A549 (cell line): ENCODE data around the gene NIT1. TPM values are rescaled to one million over a fixed set of nuclear protein-coding genes. Genes with fewer than 3 reads are reported as not detected.

ENCODE experiments used
- ATAC-seq, 2 experiments: fragments of 200-7000 bp in 1 of 2; fragments of >200 bp in 1 of 2; cut with Nextera tagmentation in 1 of 2; cut with Tn5 transposase in 1 of 2; 3 replicates each; pipeline versions ENCODE4 v1.8.0 to v1.9.1; 2018 to 2020; ENCODE audit warnings: mild to moderate bottlenecking in 1 of 2, moderate library complexity in 1 of 2
- CTCF ChIA-PET: fragments of 300-600 bp; sonication (Branson Sonifier 250); formaldehyde crosslinking; extraction: SDS; loops from one replicate; lab custom pipeline; 2021; ENCODE audit warnings: antibody characterized with exemption, inconsistent platforms; lab: Yijun Ruan, JAX
- POLR2A ChIA-PET: fragments of 350-600 bp; formaldehyde crosslinking; extraction: SDS; loops from one replicate; lab custom pipeline; 2021; ENCODE audit warnings: antibody characterized with exemption, inconsistent platforms; lab: Yijun Ruan, JAX
- DNase-seq, 2 experiments: peaks; one replicate each; pipeline versions ENCODE4 v3.0.0 to v3.0.0-alpha.2; 2011 to 2016; ENCODE audit warnings: low read depth in 1 of 2, low spot score in 1 of 2
- FAIRE-seq: peaks from 2 replicates; lab custom pipeline; 2011; peaks lifted over from hg19 to GRCh38; lab: Jason Lieb, UNC
- H3K27ac ChIP-seq, 2 experiments: fragments of >200 bp; sonication (Bioruptor Twin); formaldehyde crosslinking; 3 replicates each; pipeline ENCODE4 v1.5.1; 2016 to 2017
- H3K4me1 ChIP-seq: fragments of >200 bp; sonication (Bioruptor Twin); formaldehyde crosslinking; 3 replicates; pipeline ENCODE4 v1.6.1; 2016
- H3K4me2 ChIP-seq: fragments of >200 bp; sonication (Bioruptor Twin); formaldehyde crosslinking; 3 replicates; pipeline ENCODE4 v1.6.1; 2016
- H3K4me3 ChIP-seq: fragments of >200 bp; sonication (Bioruptor Twin); formaldehyde crosslinking; 3 replicates; pipeline ENCODE4 v1.5.1; 2016
- H3K9me3 ChIP-seq: fragments of >200 bp; sonication (Bioruptor Twin); formaldehyde crosslinking; 3 replicates; pipeline ENCODE4 v1.6.1; 2016
- CBX2 ChIP-seq: fragments of 200-600 bp; sonication (generic); IDR thresholded peaks from 2 replicates; pipeline ENCODE4 v1.6.1; 2016; ENCODE audit warnings: low read depth, mild to moderate bottlenecking, borderline replicate concordance
- CEBPB ChIP-seq, 2 experiments: fragments of >200 bp in 1 of 2; sonication (Bioruptor Twin) in 1 of 2; formaldehyde crosslinking in 1 of 2; IDR thresholded peaks; 2 replicates each; pipeline ENCODE4 v1.6.1; 2012 to 2016
- CHD2 ChIP-seq: fragments of 150-350 bp; IDR thresholded peaks from 2 replicates; pipeline ENCODE4 v1.6.1; 2014; ENCODE audit warnings: low read length; ENCODE audit not compliant: partially characterized antibody
- CHD4 ChIP-seq: fragments of 200-600 bp; sonication (generic); IDR thresholded peaks from 2 replicates; pipeline ENCODE4 v1.6.1; 2016; ENCODE audit warnings: antibody characterized with exemption, mild to moderate bottlenecking, borderline replicate concordance
- EHF ChIP-seq: fragments of 250-450 bp; sonication (Bioruptor Pico); IDR thresholded peaks from 2 replicates; pipeline ENCODE4 v1.5.0; 2020; ENCODE audit warnings: mild to moderate bottlenecking
- EHMT2 ChIP-seq: fragments of 200-600 bp; sonication (generic); IDR thresholded peaks from 2 replicates; pipeline ENCODE4 v1.6.1; 2016; ENCODE audit warnings: antibody characterized with exemption, low read depth, mild to moderate bottlenecking, moderate library complexity
- ELK1 ChIP-seq: fragments of 150-350 bp; IDR thresholded peaks from 2 replicates; pipeline ENCODE4 v1.6.1; 2014; ENCODE audit warnings: low read depth, mild to moderate bottlenecking, low read length
- FOSB ChIP-seq: fragments of 250-450 bp; sonication (Bioruptor Pico); IDR thresholded peaks from 2 replicates; pipeline ENCODE4 v1.5.0; 2020; ENCODE audit warnings: mild to moderate bottlenecking, moderate library complexity
- GATA3 ChIP-seq: IDR thresholded peaks from 2 replicates; pipeline ENCODE4 v1.6.1; 2012; ENCODE audit warnings: borderline replicate concordance
- HOXA7 ChIP-seq: fragments of 250-450 bp; sonication (Bioruptor Pico); IDR thresholded peaks from 2 replicates; pipeline ENCODE4 v1.5.0; 2020; ENCODE audit warnings: mild to moderate bottlenecking, moderate library complexity
- JUNB ChIP-seq: fragments of >200 bp; sonication (Bioruptor Twin); formaldehyde crosslinking; IDR thresholded peaks from 2 replicates; pipeline ENCODE4 v1.6.1; 2016
- KDM1A ChIP-seq: fragments of 200-600 bp; sonication (generic); IDR thresholded peaks from 2 replicates; pipeline ENCODE4 v1.6.1; 2016; ENCODE audit warnings: low read depth, mild to moderate bottlenecking
- KDM5A ChIP-seq: fragments of 200-600 bp; sonication (generic); IDR thresholded peaks from 2 replicates; pipeline ENCODE4 v1.6.1; 2016; ENCODE audit warnings: antibody characterized with exemption, mild to moderate bottlenecking
- MAX ChIP-seq: IDR thresholded peaks from 2 replicates; pipeline ENCODE4 v1.6.1; 2012
- MAZ ChIP-seq: fragments of 150-350 bp; IDR thresholded peaks from 2 replicates; pipeline ENCODE4 v1.6.1; 2014; ENCODE audit warnings: antibody characterized with exemption, low read depth, low read length, borderline replicate concordance
- MYC ChIP-seq: IDR thresholded peaks from 2 replicates; pipeline ENCODE4 v1.6.1; 2012; ENCODE audit warnings: mild to moderate bottlenecking, inconsistent platforms, low read length, improper control_type of control experiment, borderline replicate concordance
- PBX3 ChIP-seq: IDR thresholded peaks from 2 replicates; pipeline ENCODE4 v1.6.1; 2012
- PHF8 ChIP-seq: fragments of 200-600 bp; sonication (generic); IDR thresholded peaks from 2 replicates; pipeline ENCODE4 v1.6.1; 2016; ENCODE audit warnings: low read depth, mild to moderate bottlenecking, antibody characterized with exemption, moderate library complexity, borderline replicate concordance
- POLR2A ChIP-seq: IDR thresholded peaks from 2 replicates; pipeline ENCODE4 v1.6.1; 2012; ENCODE audit warnings: mild to moderate bottlenecking, low read length
- POLR2AphosphoS2 ChIP-seq: conservative IDR thresholded peaks from 2 replicates; pipeline ENCODE4 v1.6.1; 2012; ENCODE audit warnings: low read length, improper control_type of control experiment, inconsistent platforms
- RAD21 ChIP-seq, 2 experiments: fragments of >200 bp in 1 of 2; sonication (Bioruptor Twin) in 1 of 2; formaldehyde crosslinking in 1 of 2; IDR thresholded peaks in 1 of 2; conservative IDR thresholded peaks in 1 of 2; 2 replicates in 1 of 2; 3 replicates in 1 of 2; pipeline ENCODE4 v1.6.1; 2012 to 2018; ENCODE audit warnings: inconsistent platforms in 1 of 2
- RARB ChIP-seq: fragments of 250-450 bp; sonication (Bioruptor Pico); IDR thresholded peaks from 2 replicates; pipeline ENCODE4 v1.8.0; 2021; ENCODE audit warnings: mild to moderate bottlenecking, moderate library complexity
- RCOR1 ChIP-seq: fragments of 150-350 bp; IDR thresholded peaks from 2 replicates; pipeline ENCODE4 v1.6.1; 2014; ENCODE audit warnings: antibody characterized with exemption, low read length, low read depth
- REST ChIP-seq: fragments of 200-600 bp; sonication (generic); IDR thresholded peaks from 2 replicates; pipeline ENCODE4 v1.6.1; 2016; ENCODE audit warnings: antibody characterized with exemption, mild to moderate bottlenecking, moderate library complexity
- RFX5 ChIP-seq: fragments of 450-650 bp; IDR thresholded peaks from 2 replicates; pipeline ENCODE4 v1.7.1; 2014; ENCODE audit warnings: antibody characterized with exemption, mild to moderate bottlenecking, moderate library complexity
- RNF2 ChIP-seq: fragments of 200-600 bp; sonication (generic); IDR thresholded peaks from 2 replicates; pipeline ENCODE4 v1.6.1; 2016; ENCODE audit warnings: low read depth, mild to moderate bottlenecking, antibody characterized with exemption, moderate library complexity, borderline replicate concordance
- SMC3 ChIP-seq: fragments of >200 bp; sonication (Bioruptor Twin); formaldehyde crosslinking; IDR thresholded peaks from 3 replicates; pipeline ENCODE4 v1.6.1; 2018; ENCODE audit warnings: inconsistent platforms
- ZSCAN20 ChIP-seq: fragments of 250-450 bp; sonication (Bioruptor Pico); IDR thresholded peaks from 2 replicates; pipeline ENCODE4 v1.8.0; 2022; ENCODE audit warnings: mild to moderate bottlenecking, moderate library complexity
- WGBS: methylation state at CpG from one replicate; pipeline ENCODE4 v1.1.6; 2017; ENCODE audit errors: missing lambda C conversion rate; 5-methylcytosine and 5-hydroxymethylcytosine counted together
- polyA plus RNA-seq, 4 experiments: library from polyadenylated mRNA; depleted of rRNA in 3 of 4; stranded (reverse); fragments of >200 nt; fragmentation: RNase III in 1 of 4; extraction: RNeasy Plus Mini Kit Qiagen cat#74134 plus additional on column Dnase treatment in 1 of 4; gene quantifications; 2 replicates in 3 of 4; 3 replicates in 1 of 4; pipeline ENCODE4 v1.2.3, GENCODE V29; 2011 to 2017
- TF ChIP-seq, protein P1 (sequence below): fragments of >200 bp; sonication (Bioruptor Twin); formaldehyde crosslinking; IDR thresholded peaks from 3 replicates; pipeline ENCODE4 v1.6.1; 2016
- TF ChIP-seq, protein P2 (sequence below): fragments of 250-450 bp; sonication (Bioruptor Pico); IDR thresholded peaks from 2 replicates; pipeline ENCODE4 v1.5.0; 2020; ENCODE audit warnings: low read depth, mild to moderate bottlenecking, moderate library complexity

Gene NIT1
- polyA plus RNA-seq, 2 of the 4 experiments (the other 2 are of a cell fraction): 29.9 to 44.5 TPM

DNA sequence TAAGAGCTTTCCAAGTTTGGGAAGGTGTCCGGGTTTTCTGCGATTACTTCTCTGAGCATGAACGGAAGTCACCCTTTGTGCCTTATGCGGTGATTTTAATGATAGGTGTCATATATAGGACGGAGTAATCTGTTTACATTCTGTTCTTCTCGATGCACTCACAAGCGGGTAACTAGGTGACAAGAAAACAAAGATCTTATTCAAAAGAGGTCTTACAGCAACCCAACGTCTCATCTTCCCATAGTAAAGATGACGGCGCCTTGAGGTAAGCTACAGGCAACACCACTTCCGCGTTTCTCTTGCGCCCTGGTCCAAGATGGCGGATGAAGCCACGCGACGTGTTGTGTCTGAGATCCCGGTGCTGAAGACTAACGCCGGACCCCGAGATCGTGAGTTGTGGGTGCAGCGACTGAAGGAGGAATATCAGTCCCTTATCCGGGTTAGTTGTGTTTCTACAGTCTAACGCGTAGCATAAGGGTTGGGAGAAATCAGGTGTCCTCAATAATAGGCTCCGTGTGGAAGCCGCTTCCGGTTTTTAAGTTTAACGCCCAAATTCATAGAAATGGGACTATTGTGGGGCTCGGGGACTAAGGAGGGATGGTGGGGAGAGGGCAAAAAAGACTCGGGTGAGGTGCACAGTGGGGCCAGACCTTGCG, 35.9 kb downstream of the NIT1 start, which contains the start of gene UFC1:
TSS of gene UFC1 (plus strand) at position 297 of the 656 bp plus-strand sequence. CDS start at position 317, 20 bp downstream.
- peak; percentile 46 for FAIRE-seq
- H3K9me3 ChIP-seq: no peaks in the 10 kb centered on the region
- CTCF ChIA-PET: interaction anchor here (1.0 to 7.9 kb wide), 4 partner anchors 11 to 39 kb away, joined by 3 to 59 read pairs (median 4); partner anchors contain the start of gene PPOX
- TF ChIP-seq JUNB (no peak), CBX2 (no peak), GATA3 (no peak), MYC (peak; percentile 53; the same call in 1 of the 2 replicates), PHF8 (peak; percentile 88; the same call in 1 of the 2 replicates), RFX5 (no peak), RCOR1 (0 out of 2 replicates have a peak, but pooled peaks have one; percentile 23), KDM1A (no peak), RARB (no peak), FOSB (CRISPR knock-in tag) (no peak), ELK1 (no peak), SMC3 (no peak), CEBPB (IDR thresholded peaks at IDR 0.05) (no peak), RAD21 (conservative IDR thresholded peaks at IDR 0.05 in 1 of 2, IDR thresholded peaks at IDR 0.05 in 1 of 2) (no peak), RNF2 (no peak), HOXA7 (no peak), KDM5A (0 out of 2 replicates have a peak, but pooled peaks have one; percentile 27), MAZ (no peak), PBX3 (no peak), REST (peak; percentile 58; the same call in 1 of the 2 replicates), ZSCAN20 (CRISPR knock-in tag) (no peak), MAX (peak; percentile 92), POLR2AphosphoS2 (no peak), CHD2 (peak; percentile 47), CHD4 (no peak), POLR2A (peak; percentile 63; the same call in 1 of the 2 replicates), EHF (peak; percentile 55; the same call in 1 of the 2 replicates), EHMT2 (no peak)
- TF ChIP-seq, protein P1, sequence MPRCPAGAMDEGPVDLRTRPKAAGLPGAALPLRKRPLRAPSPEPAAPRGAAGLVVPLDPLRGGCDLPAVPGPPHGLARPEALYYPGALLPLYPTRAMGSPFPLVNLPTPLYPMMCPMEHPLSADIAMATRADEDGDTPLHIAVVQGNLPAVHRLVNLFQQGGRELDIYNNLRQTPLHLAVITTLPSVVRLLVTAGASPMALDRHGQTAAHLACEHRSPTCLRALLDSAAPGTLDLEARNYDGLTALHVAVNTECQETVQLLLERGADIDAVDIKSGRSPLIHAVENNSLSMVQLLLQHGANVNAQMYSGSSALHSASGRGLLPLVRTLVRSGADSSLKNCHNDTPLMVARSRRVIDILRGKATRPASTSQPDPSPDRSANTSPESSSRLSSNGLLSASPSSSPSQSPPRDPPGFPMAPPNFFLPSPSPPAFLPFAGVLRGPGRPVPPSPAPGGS: peak; percentile 79; the same call in 2 of the 3 replicates
- TF ChIP-seq, protein P2, sequence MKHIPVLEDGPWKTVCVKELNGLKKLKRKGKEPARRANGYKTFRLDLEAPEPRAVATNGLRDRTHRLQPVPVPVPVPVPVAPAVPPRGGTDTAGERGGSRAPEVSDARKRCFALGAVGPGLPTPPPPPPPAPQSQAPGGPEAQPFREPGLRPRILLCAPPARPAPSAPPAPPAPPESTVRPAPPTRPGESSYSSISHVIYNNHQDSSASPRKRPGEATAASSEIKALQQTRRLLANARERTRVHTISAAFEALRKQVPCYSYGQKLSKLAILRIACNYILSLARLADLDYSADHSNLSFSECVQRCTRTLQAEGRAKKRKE (CRISPR knock-in tag): no peak

More for the DNA sequence above, 35.9 kb downstream of the NIT1 start, which contains the start of gene UFC1:
- WGBS: under 1% methylated on average over 33 of the region's 33 CpGs
- peak within 1 kb of the TSS; percentile 89 to 95 for H3K27ac ChIP-seq
- ATAC-seq (peak; percentile 93 to 96), DNase-seq (peak; percentile 89 to 94)
- H3K4me1 ChIP-seq: peaks cover 9% of the 10 kb centered on the region
- peak within 1 kb of the TSS; percentile 57 for H3K4me3 ChIP-seq
- POLR2A ChIA-PET: interaction anchor here (0.9 to 2.5 kb wide), 8 partner anchors 12 to 236 kb away, joined by 3 to 30 read pairs (median 5); partner anchors contain the start of genes B4GALT3, DEDD, NDUFS2 and NIT1
- peak within 1 kb of the TSS; percentile 89 for H3K4me2 ChIP-seq
